NCI-H2227 (cell line): ENCODE results near the gene GSX1.
"Not testable (repeated sequence)": the region's sequence is repeated elsewhere in the genome, so short reads cannot be mapped to it uniquely, and the experiment has no call there.

Experiments
- DNase-seq: peaks from one replicate; lab custom pipeline; 2025; ENCODE audit not compliant: unreplicated experiment; lab: John Stamatoyannopoulos, UW

The GSX1 gene

DNA sequence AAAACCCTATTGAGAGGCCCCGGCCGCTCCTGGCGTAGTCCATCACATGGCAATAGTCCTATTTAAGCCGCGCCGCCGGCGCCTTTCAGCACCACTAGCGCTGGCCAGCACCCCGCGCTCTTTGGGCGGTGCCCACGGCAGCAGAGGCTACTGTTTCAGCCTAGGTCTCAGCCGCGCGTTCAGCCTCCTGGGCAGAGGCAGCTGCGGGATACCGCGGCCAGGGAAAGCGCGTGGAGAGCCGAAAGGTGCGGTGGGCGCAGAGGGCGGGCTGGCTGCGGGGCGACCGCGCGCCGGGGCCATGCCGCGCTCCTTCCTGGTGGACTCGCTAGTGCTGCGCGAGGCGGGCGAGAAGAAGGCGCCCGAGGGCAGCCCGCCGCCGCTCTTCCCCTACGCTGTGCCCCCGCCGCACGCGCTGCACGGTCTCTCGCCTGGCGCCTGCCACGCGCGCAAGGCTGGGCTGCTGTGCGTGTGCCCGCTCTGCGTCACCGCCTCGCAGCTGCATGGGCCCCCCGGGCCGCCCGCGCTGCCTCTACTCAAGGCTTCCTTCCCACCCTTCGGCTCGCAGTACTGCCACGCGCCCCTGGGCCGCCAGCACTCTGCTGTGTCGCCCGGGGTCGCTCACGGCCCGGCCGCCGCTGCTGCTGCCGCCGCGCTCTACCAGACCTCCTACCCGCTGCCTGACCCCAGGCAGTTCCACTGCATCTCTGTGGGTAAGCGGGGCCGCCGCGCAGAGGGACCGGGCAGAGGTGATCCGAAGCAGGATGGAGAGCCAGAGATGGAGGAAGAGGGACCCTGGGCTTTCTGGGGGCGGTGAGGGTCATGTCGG is at the start of gene GSX1:
GSX1 (plus strand) TSS at position 91 of the 826 bp plus-strand sequence; CDS start at position 299, 208 bp downstream.
- no peak for DNase-seq

DNA sequence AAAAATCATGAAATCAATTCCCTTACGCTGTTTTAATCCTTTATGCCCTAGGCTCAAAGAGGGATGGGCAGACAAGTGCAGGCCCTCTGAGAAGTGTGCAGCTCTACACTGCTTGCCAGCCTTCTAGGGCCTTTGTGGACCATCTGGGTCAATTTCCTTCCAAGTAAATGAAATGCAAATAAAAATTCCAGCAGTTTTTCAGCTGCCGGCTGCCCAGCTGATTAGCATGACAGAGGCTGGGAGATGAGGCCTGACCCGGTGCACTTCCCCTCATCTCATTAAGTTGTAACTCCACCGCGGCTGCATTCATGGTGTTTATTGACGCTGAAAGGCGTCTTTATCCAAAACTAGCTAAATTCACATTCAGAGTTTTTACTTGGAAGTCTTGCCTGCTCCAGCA is 47.5 kb upstream of the GSX1 start:
- no peak for DNase-seq

DNA sequence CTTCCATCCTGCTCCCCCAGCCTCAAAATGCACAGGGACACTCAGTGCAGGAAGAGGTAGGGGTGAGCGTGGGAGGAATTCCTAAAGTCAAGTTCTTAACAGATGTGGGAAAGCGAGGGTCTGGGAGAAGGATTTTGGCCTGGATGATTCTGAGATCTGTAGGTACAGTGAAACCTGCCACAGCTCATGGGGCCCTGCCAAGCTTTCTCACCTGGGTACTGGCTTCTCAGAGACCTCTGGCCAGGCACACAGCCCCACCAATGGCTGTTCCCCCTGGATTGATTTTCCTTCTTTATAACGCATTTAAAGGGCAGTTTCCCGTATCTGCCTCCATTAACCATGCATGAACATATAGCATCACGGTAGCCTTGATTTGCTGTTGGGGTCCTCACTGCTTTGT is 47.0 kb upstream of the GSX1 start:
- DNase-seq = no peak

DNA sequence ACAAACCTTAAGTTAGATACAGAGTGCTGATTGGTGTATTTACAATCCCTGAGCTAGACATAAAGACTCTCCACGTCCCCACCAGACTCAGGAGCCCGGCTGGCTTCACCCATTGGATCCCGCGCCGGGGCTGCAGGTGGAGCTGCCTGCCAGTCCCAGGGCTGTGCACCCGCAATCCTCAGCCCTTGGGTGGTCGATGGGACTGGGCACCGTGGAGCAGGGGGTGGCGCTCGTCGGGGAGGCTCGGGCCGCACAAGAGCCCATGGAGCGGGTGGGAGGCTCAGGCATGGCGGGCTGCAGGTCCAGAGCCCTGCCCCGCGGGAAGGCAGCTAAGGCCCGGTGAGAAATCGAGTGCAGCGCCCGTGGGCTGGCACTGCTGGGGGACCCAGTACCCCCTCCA is 44.1 kb upstream of the GSX1 start:
- DNase-seq = not testable (repeated sequence)

DNA sequence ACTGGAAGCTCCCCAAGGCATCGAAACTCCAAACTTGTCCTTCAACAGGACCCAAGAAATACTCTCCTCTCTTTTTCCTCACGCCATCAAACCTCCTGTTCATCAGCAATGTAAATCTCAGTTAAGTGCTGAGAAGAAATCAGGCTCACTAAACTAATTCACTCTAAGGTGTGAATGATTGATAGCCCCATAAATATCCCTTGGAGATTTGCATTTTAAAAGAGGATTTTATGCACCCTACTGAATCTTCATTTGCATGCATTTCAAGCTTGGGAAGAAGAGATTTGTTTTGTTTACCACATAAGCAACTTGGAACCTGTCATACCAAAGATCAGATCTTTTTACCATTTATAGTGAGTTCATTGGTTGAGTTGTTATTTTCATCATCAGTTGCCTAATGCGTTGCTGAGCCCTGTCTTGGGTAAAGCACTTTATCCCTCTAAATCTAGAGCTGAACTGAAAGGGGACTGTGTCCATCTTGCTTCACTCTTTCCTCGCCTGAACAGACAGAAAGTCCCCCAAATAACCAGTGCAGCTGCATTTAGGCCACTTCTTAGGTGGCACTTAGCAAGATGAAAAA is 40.2 kb upstream of the GSX1 start:
- DNase-seq = no peak

DNA sequence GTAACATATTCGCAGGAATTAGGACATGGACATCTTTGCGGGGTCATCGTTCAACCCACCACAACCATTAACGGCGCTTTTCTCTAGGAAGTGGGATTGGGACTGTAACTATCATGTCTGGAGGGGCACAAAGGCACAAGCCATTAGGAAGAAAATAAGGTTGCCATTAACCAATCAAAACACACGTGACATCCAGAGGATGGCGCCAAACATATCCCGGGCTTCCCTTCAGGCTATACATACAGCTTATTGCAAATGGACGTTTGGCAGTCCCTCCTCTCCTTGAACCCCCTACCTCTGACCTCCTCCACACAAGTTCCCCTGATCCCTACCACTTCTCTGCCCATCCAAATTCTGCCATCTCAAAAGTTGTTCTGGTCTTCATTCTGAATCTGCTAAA is 26.6 kb upstream of the GSX1 start:
- no peak for DNase-seq

DNA sequence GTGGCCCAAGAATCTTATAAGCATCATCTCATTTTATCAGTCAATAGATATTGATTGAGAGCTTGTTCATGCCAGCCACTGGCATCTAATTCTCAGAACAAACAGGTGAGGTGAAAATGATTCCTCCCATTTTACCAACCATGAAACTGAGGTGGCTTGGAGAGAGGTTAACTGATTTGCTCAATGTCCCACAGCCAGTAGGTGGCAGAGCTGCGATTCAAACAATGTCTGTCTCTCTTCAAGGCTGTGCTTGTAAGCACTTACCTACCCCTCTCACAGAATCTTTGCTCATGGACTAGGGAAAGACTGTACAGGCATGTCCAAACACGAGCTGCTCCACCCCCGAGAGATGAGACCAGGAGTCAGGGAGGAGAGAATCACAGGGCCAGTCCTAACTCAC is 21.5 kb upstream of the GSX1 start:
- no peak for DNase-seq

DNA sequence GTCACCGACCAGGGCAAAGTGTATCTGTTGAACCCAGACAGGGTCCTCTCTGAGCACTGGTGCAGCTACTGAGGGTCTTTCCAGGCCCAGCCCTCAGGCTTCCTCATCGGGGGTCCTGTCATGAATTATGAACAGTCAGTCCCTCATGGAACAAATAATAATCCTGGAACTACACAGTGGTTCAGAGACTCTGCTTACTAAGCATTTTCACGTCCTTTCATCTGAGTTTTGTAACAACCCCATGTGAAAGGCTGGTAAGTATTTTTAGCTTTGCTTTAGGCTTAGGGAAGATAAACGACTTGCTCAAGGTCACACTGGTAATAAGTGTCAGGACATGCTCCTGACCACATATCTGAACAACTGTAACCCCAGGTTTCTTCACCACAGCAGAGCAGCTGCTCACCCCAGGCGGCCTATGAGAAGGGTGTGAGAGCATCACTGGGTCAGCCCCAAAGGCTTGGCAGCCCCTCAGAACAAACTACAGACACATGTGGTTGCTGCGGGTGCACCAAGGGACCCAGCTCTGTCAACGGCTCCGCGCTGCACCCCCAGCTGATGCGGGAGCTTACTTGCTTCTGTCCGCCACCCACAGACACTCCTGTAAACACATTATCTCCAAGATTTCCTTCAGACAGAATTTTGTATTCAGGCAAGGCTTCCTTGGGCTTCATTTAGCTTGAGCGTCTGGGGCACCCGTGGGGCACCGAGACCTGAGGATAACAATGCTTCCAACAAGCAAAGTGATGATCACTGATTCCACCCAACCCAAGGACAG is 19.4 kb upstream of the GSX1 start:
- no peak for DNase-seq

DNA sequence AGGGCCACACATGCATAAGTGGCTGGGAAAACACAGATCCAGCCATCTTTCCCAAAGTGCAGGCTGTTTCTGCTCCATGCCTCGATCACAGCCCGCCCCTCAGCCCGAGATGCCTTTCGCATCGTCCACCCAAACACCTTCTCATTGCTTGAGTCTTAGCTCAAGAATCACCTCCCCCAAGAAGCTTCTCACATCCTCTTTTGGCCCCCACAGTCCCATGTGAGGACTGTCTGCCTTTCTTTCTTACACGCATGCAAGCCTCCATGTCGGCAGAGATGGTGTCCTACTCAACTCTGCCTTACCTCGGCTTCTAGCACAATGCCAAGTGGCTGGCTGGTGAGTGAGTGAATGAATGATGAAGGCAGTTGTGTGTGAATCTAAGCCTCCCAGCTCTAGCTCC is 18.1 kb upstream of the GSX1 start:
- no peak for DNase-seq

DNA sequence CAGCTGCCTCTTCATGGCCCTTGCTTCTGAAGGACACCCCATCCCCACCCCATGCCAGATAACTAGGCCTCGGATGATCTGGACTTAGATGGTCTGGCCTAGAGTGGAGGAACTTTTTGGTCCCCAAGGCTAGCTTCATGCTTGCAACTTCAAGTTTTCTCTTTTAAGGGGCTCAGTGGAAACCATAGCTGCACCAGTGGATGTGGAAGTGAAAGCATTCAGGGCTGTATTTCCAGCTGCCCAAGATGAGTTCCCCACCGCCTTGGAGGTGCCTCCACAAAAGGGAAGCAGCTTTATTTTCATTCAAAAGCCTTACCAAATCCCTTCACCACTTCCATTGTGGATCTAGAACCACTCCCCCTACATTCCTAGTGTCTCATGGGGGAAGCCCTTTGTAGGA is 17.6 kb upstream of the GSX1 start:
- no peak for DNase-seq

DNA sequence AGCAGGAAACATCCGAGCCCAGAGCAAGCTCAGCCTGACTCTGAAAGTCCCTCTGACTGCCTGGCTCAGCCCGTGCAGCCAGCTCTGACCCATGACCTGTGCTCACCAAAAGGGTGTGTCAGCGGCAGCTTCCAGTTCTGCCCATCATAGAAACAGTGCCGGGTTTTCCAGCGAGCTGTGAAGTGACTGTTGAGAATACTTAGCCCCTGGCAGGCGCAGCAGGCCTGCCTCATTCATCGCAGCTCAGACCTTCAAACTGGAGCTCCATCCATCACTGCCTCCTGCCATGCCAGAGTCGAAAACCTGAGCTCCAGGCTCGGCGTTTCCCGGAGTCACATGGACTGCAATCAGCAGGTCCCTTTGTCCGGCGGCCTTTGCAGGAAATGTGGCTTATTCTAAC is 16.3 kb upstream of the GSX1 start:
- DNase-seq = peak; percentile 55

DNA sequence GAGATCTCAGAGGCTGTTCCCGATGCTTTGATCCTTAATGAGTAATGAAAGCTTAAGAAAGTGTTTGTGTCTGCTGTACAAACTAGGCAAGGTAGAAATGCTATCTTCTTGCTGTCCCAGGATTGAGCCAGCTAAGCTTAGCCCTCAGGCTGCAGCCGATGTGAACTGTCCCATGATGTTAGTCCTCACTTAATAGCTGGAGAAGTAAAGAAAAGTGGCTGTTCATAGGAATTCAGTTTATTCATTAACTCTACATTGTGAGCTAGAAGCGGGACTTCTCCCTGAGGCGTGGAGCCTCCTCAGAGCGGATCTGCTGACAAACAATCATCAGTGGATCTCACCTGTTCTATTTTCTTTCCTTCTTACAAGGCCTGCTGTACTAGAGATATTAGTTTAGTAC is 10.1 kb upstream of the GSX1 start:
- no peak for DNase-seq

DNA sequence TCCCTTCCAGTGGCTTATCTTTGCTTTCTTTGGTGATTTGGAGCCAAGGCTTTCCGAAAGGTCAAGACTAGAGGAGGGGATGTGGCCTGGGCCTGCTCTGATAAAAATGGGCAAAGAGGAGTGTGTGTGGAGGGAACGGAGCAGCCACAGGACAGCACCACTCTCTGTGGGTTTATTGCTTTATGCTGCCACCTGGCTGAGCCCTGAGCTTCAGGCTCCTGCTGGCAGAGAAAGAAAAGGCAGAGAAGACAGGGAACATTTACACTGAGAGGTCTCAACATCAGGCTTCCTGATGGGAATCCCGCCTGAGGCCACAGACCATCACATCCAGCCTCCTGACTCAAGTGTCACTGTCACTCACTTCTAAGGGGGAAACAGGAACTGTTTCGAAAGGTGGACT is 9.2 kb upstream of the GSX1 start:
- no peak for DNase-seq

DNA sequence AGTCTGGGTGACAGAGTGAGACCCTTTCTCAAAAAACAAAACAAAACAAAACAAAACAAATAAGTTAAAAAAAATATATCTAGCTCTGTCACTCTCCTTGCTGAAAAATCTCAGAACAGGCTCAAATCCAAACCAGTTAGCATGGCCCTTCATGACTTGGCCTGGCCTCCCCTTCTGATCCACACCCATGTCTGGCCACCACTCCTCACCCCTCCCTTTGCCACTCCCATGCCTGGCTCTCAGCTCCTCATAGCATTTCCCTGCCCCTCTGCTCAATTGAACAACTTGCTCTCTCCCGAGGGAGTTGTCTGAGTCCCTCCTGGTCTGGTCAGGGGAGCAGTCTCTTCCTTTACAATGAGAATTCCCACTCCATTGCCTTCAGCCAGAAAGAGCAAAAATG is 4.0 kb upstream of the GSX1 start:
- no peak for DNase-seq

DNA sequence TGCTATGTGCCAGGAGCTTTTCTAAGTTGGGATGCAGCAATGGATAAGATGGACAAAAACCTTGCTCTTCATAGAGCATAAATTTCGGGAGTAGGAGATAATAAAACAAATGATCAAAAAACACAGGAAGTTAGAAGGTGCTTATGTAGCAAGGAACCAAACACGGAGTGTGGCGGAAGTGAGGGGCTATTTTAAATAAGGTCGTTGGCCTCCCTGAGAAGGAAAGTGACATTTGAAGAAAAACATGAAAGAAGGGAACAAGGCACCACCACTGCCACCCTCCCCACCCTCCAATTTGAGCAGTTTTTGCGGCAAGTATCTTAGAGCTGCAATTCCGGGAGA is 3.2 kb upstream of the GSX1 start:
- DNase-seq = no peak

DNA sequence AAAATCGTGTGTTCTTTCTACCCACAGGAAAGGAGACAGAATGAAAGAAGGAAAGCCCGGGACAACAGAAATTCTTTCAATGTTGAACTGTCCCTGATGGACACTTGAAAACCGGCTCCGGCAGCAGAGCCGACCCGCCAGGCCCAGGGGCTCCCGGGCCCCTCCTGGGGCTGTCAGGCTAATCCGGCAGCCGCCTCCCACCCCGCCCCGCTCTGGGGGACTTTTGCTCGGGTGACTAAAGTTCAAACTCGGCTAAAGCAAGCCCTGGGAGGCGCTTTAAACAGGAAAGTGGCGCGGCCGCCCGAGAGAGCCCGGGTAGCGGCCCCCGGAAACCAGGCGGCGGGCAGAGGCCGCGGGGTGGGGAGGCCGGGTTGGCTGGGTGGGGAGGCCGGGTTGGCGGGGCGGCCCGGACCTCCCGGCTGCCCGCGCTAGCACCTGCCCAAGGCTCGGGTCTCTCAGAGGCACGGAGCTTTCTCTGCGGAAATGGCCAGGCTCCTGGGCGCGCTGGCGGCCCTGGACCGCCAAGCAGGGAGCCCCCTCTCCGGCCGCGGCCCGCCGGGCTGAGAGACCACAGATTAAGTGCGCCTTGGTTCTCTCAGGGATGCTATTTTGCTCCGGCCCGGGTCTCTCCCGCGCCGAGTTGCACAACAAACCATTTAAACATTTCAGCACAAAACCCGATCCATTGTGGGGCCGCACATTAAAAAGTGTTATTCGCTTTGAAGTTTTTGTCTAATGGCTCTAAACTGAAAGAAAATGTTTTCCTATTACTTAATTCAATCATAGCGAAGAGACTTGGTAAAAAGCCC is 2.6 kb upstream of the GSX1 start:
- no peak for DNase-seq

DNA sequence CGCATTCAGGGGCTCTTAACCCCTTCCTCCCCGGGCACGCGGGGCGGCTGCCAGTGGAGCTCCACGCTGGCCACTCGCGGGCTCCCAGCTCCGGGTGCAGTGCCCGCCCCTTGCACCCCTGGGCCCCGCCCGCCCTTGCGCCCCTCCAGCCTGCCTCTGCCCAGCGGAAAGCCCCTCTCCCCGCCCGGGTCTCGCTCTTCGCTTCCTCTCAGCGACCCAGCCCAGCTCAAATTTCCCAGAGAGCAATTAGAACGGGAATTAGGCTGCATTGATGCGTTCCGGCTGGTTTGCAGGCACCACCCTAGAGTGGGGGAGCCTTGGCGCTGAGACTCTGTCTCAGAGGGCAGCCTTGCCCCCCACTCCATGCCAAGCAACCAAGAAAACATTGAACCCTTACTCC is 1.8 kb upstream of the GSX1 start:
- no peak for DNase-seq

DNA sequence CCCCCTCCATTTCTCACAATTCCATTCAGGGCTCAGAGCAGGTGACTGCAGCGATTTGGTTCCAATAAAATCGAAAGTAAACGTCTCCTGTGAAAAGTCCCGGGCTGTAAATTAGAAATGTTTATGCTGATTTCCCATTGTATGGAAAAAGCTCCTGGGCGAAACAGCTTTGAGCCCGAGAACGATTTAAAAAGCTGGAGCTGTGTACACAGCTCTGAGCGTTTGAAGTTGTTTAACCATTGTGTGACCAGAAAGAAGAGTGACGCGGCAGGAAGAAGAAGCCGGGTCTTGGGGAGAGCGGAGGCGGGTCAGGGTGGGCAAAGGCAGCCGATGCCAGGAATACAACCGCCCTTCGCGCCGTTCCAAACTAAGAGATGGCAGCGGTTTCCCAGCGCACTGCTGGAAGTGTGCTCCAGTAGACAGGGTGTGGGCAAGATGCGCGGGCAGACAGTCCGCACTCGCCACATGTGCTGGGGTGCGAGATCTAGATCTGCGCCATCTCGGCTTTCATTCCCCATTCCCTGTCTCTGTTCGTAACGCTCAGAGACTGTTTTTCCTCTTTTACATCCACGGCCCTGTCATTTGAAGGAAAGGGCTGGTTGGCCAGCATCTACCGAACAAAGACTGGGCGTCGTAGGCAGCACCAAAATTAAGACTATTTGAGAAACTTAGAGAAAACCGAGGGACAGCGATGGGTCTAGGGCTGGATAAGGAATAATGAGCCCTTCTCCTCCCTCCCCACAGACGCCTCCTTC is 960 bp upstream of the GSX1 start:
- no peak for DNase-seq

DNA sequence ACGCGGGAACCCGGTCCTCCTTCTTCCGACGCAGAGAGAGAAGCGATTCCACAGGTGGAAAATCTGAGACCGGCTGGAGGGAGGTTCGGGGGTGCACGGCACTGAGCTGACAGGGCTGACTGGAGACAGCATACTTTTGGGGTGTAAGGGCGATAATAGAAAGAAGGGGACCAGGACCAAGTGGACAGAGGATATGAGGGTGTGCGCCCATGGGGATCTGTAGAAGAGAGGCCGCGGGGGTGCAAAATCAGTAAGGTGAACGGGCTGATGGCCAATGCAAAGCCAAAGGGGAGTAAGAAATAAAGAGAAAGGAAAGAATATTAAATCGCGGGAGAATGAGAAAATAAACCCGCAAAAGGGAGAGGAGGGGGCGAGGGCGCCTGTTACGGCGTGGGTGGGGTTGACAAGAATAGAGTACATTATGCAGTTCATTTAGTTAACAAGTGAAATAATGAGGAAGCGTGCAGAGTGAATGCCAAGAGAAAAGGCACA is 336 bp upstream of the GSX1 start:
- no peak for DNase-seq

DNA sequence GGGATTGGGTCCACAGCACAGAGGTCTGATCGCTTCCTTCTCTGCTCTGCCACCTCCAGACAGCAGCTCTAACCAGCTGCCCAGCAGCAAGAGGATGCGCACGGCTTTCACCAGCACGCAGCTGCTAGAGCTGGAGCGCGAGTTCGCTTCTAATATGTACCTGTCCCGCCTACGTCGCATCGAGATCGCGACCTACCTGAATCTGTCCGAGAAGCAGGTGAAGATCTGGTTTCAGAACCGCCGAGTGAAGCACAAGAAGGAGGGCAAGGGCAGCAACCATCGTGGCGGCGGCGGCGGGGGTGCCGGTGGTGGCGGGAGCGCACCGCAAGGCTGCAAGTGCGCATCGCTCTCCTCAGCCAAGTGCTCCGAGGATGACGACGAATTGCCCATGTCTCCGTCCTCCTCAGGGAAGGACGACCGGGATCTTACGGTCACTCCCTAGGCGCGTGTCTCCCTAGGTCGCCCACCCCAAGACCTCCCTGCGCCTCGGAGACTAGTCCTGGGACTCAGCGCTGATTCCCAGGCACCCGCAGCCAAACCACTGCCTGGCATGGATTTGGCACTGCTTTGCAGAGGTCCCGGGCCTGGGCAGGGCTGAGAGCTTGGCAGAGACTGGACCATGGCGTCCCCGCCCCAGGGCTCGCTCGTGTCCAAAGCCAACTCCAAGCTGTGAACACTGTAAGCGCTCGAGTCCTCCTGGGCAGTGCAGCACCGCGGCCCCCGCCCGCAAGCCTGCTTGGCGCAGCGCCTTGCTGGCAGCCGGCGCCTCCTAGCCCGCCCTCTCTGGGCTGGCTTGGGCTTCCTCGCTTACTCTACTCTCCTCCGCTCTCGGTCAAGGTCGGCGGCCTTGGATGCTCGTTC is 1.5 kb downstream of the GSX1 start:
- DNase-seq = no peak
